HUES48 (cell line): Measurements from ENCODE around the gene BCAS3.
"Not testable (repeated sequence)": the region's sequence is repeated elsewhere in the genome, so short reads cannot be mapped to it uniquely, and the experiment has no call there.

Source experiments
- H3K27ac ChIP-seq: one replicate; pipeline ENCODE4 v1.7.0; 2013; ENCODE audit warnings: low read depth, low read length, inconsistent platforms
- H3K27me3 ChIP-seq: 2 replicates; pipeline ENCODE4 v1.6.1; 2013; ENCODE audit warnings: mild to moderate bottlenecking, low read length; ENCODE audit not compliant: control insufficient read depth, insufficient read depth
- H3K36me3 ChIP-seq: 2 replicates; pipeline ENCODE4 v1.6.1; 2013; ENCODE audit warnings: low read length; ENCODE audit not compliant: control insufficient read depth, insufficient read depth
- H3K4me1 ChIP-seq: 2 replicates; pipeline ENCODE4 v1.6.1; 2013; ENCODE audit warnings: mild to moderate bottlenecking, low read length; ENCODE audit not compliant: control insufficient read depth, insufficient read depth
- H3K4me3 ChIP-seq: 2 replicates; pipeline ENCODE4 v1.5.1; 2013; ENCODE audit warnings: mild to moderate bottlenecking, low read depth, low read length
- H3K9ac ChIP-seq: 2 replicates; pipeline ENCODE4 v1.6.1; 2013; ENCODE audit warnings: mild to moderate bottlenecking, low read depth, low read length, moderate library complexity
- H3K9me3 ChIP-seq: 2 replicates; pipeline ENCODE4 v1.6.1; 2013; ENCODE audit warnings: low read length; ENCODE audit not compliant: control insufficient read depth, insufficient read depth

BCAS3 gene

GRCh38 chr17:60926466-60927183 lies 249.0 kb downstream of the BCAS3 start:
- H3K27me3 ChIP-seq: no peaks in the 10 kb centered on the region
- H3K9ac ChIP-seq: no peak overlapping the region
- no peak overlapping the region for H3K4me3 ChIP-seq
- no peaks in the 10 kb centered on the region for H3K36me3 ChIP-seq
- H3K9me3 ChIP-seq: no peaks in the 10 kb centered on the region
- H3K27ac ChIP-seq: no peak overlapping the region
- H3K4me1 ChIP-seq: no peaks in the 10 kb centered on the region

DNA sequence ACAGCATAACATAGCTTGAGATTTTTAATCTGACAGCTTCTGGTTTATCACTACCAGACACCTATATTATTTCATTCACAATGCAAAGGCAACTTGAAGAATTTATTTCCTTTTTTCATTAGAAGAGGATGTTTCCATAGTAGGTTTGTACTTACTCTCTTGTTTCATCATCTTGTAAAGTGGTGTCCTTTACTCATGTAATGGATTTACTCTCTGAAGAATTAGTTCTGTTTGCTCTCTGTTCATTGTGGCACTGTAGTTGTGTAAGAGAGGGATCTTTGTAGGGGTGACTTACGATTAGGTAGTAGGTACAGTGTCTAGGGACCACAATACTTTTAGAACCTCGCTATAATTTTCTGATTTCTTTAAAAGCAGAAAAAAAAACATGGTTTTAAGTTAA lies 256.1 kb downstream of the BCAS3 start:
- Histone ChIP-seq H3K27me3 (no peaks in the 10 kb centered on the region), H3K27ac (no peak overlapping the region), H3K9ac (no peak overlapping the region), H3K36me3 (no peaks in the 10 kb centered on the region), H3K4me1 (peaks cover 10% of the 10 kb centered on the region), H3K4me3 (no peak overlapping the region), H3K9me3 (no peaks in the 10 kb centered on the region)

DNA sequence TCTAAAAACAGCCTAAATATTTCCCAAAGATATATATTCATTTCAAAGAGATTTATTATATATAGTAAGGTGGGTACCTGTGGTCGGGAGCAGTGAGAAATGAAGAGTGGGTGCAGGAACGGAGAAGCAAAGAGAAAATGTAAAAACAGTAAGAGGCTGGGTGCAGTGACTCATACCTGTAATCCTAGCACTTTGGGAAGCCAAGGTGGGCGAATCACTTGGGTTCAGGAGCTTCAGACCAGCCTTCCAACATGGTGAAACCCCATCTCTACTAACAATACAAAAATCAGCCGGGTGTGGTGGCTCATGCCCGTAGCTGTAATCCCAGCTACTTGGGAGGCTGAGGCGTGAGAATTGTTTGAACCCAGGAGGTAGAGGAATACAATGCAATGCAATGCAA lies 257.1 kb downstream of the BCAS3 start:
- H3K4me1 ChIP-seq: peaks cover 10% of the 10 kb centered on the region
- H3K9ac ChIP-seq: no peak overlapping the region
- no peaks in the 10 kb centered on the region for H3K36me3 ChIP-seq
- H3K27me3 ChIP-seq: no peaks in the 10 kb centered on the region
- H3K27ac ChIP-seq: no peak overlapping the region
- H3K4me3 ChIP-seq: no peak overlapping the region
- no peaks in the 10 kb centered on the region for H3K9me3 ChIP-seq

DNA sequence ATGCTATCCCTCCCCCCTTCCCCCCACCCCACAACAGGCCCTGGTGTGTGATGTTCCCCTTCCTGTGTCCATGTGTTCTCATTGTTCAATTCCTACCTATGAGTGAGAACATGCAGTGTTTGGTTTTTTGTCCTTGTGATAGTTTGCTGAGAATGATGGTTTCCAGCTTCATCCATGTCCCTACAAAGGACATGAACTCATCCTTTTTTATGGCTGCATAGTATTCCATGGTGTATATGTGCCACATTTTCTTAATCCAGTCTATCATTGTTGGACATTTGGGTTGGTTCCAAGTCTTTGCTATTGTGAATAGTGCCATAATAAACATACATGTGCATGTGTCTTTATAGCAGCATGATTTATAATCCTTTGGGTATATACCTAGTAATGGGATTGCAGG lies 258.3 kb downstream of the BCAS3 start:
- not testable (repeated sequence) for H3K36me3 ChIP-seq, H3K9ac ChIP-seq, H3K4me3 ChIP-seq, H3K27me3 ChIP-seq, H3K9me3 ChIP-seq, H3K27ac ChIP-seq
- peaks cover 10% of the 10 kb centered on the region for H3K4me1 ChIP-seq

- H3K27me3 ChIP-seq: no peaks in the 10 kb centered on the region
- H3K27ac ChIP-seq: no peak overlapping the region
- no peaks in the 10 kb centered on the region for H3K9me3 ChIP-seq
- H3K4me3 ChIP-seq: no peak overlapping the region
- no peak overlapping the region for H3K9ac ChIP-seq
- H3K36me3 ChIP-seq: no peaks in the 10 kb centered on the region
- peaks cover 5% of the 10 kb centered on the region for H3K4me1 ChIP-seq
Observed at GRCh38 chr17:60939318-60939717, 261.7 kb downstream of the BCAS3 start.

DNA sequence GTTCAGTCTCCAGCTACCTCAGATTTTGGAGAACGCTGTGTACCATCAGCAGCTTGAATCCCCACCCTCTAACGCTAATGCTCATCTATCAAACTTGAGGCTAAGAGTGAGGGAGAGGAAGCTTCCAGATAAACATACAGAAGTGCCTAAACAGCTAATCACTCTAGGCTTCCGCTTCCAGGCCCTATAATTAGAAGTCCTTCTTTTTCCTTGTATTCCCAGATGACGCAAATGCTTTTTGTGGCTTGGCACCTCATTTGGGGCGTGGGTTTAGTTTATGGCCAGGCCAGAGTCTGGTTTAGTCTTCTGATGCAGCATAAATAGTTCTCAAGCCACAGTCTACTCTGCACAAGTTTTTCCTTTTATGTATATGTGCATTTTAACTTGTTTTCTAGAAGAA lies 263.4 kb downstream of the BCAS3 start:
- Histone ChIP-seq H3K9ac (no peak overlapping the region), H3K27ac (no peak overlapping the region), H3K4me1 (no peaks in the 10 kb centered on the region), H3K9me3 (no peaks in the 10 kb centered on the region), H3K27me3 (no peaks in the 10 kb centered on the region), H3K4me3 (no peak overlapping the region), H3K36me3 (no peaks in the 10 kb centered on the region)

GRCh38 chr17:60941571-60941970 lies 263.9 kb downstream of the BCAS3 start:
- Histone ChIP-seq H3K9me3 (no peaks in the 10 kb centered on the region), H3K9ac (no peak overlapping the region), H3K27me3 (no peaks in the 10 kb centered on the region), H3K27ac (no peak overlapping the region), H3K4me3 (no peak overlapping the region), H3K4me1 (no peaks in the 10 kb centered on the region), H3K36me3 (no peaks in the 10 kb centered on the region)

DNA sequence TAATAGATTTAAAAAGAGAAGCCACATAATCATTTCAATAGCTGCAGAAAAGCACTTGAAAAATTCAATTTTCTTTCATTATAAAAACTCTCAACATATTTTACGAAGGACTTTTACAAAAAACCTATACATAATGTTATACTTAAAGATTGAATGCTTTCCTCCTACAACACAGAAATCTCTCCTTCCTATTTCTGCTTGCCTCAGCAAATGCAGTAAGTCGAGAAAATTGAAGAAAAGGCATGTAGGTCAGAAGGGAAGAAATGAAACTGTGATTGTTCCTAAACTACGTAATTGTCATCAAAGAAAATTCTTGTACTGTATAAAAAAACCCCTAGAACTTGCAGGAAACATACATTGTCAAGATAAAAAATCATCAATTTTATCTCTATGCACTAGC lies 267.1 kb downstream of the BCAS3 start:
- Histone ChIP-seq H3K4me1 (no peaks in the 10 kb centered on the region), H3K9me3 (no peaks in the 10 kb centered on the region), H3K4me3 (no peak overlapping the region), H3K27ac (no peak overlapping the region), H3K27me3 (no peaks in the 10 kb centered on the region), H3K36me3 (no peaks in the 10 kb centered on the region), H3K9ac (no peak overlapping the region)

GRCh38 chr17:60947100-60947499 lies 269.4 kb downstream of the BCAS3 start:
- no peaks in the 10 kb centered on the region for H3K36me3 ChIP-seq
- no peak overlapping the region for H3K9ac ChIP-seq
- H3K27me3 ChIP-seq: no peaks in the 10 kb centered on the region
- no peaks in the 10 kb centered on the region for H3K9me3 ChIP-seq
- no peak overlapping the region for H3K4me3 ChIP-seq
- peaks cover 2% of the 10 kb centered on the region; the same call in 1 of the 2 replicates for H3K4me1 ChIP-seq
- H3K27ac ChIP-seq: no peak overlapping the region

DNA sequence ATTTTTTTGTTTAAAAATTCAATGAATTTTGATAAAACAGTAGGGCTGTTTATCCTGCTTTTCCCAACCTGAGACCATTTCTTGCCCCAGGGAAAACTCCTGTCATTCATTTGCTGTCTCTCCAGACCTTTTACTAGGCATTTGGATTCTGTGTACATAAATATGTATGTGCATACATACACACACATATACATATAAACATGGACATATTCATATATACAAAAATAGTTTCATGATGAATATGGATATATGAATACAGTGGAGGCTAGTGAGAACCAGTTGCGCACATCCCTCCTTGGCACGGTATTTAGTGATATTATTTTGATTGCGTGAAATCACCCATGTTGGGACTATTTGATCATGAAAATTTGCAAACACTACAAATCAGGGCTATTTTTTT lies 269.9 kb downstream of the BCAS3 start:
- H3K27me3 ChIP-seq: no peaks in the 10 kb centered on the region
- H3K9me3 ChIP-seq: no peaks in the 10 kb centered on the region
- H3K9ac ChIP-seq: no peak overlapping the region
- H3K36me3 ChIP-seq: no peaks in the 10 kb centered on the region
- no peak overlapping the region for H3K27ac ChIP-seq
- peaks cover 2% of the 10 kb centered on the region; the same call in 1 of the 2 replicates for H3K4me1 ChIP-seq
- no peak overlapping the region for H3K4me3 ChIP-seq

GRCh38 chr17:60952747-60953146 lies 275.1 kb downstream of the BCAS3 start:
- Histone ChIP-seq H3K36me3 (no peaks in the 10 kb centered on the region), H3K9me3 (no peaks in the 10 kb centered on the region), H3K9ac (no peak overlapping the region), H3K27ac (no peak overlapping the region), H3K4me1 (peaks cover 14% of the 10 kb centered on the region; the same call in 1 of the 2 replicates), H3K27me3 (no peaks in the 10 kb centered on the region), H3K4me3 (no peak overlapping the region)
